PC-9 (cell line): ENCODE measurements around the gene PCED1B. TPM values are rescaled to one million over a fixed set of nuclear protein-coding genes. Genes with fewer than 3 reads are reported as not detected.

Experiments
- BruUV-seq: library from RNA; stranded (reverse); fragments of 400-500 nt; replicated peaks from 2 replicates; lab custom pipeline; 2021; lab: Mats Ljungman, UMichigan
- CTCF ChIA-PET: fragments of 300-600 bp; sonication (Branson Sonifier 250); formaldehyde crosslinking; loops from one replicate; lab custom pipeline; 2022; ENCODE audit warnings: antibody characterized with exemption; lab: Charles Lee
- POLR2A ChIA-PET: fragments of 300-600 bp; sonication (Branson Sonifier 250); formaldehyde crosslinking; loops from one replicate; lab custom pipeline; 2022; ENCODE audit warnings: antibody characterized with exemption; ENCODE audit not compliant: unreplicated experiment; lab: Charles Lee
- DNase-seq, 2 experiments: peaks; one replicate each; pipeline versions ENCODE4 v3.0.0 to v3.0.0-alpha.2; 2015 to 2022; ENCODE audit warnings: mixed read lengths in 1 of 2
- H2AFZ ChIP-seq: fragments of 200-600 bp; sonication (generic); 2 replicates; pipeline ENCODE4 v1.8.1; 2017; ENCODE audit warnings: antibody characterized with exemption
- H3F3A ChIP-seq: fragments of 200-600 bp; sonication (generic); 2 replicates; pipeline ENCODE4 v1.8.1; 2017; ENCODE audit warnings: antibody characterized with exemption, mild to moderate bottlenecking, low read depth; ENCODE audit not compliant: insufficient read depth
- H3K27ac ChIP-seq: fragments of 200-600 bp; sonication (generic); 2 replicates; pipeline ENCODE4 v1.6.1; 2016; ENCODE audit warnings: mixed run types
- H3K27me3 ChIP-seq: fragments of 200-600 bp; sonication (generic); 2 replicates; pipeline ENCODE4 v1.6.1; 2016; ENCODE audit warnings: low read depth, mixed run types; ENCODE audit not compliant: insufficient read depth
- H3K36me3 ChIP-seq: fragments of 200-600 bp; sonication (generic); 2 replicates; pipeline ENCODE4 v1.6.1; 2016; ENCODE audit warnings: low read depth, mixed run types
- H3K4me1 ChIP-seq: fragments of 200-600 bp; sonication (generic); replicated peaks from 2 replicates; pipeline ENCODE4 v1.6.1; 2016; ENCODE audit warnings: mixed run types; ENCODE audit not compliant: insufficient read depth
- H3K4me2 ChIP-seq: fragments of 200-600 bp; sonication (generic); 2 replicates; pipeline ENCODE4 v1.6.1; 2017; ENCODE audit warnings: mixed run types
- H3K4me3 ChIP-seq: fragments of 200-600 bp; sonication (generic); 2 replicates; pipeline ENCODE4 v1.6.1; 2016; ENCODE audit warnings: mixed run types
- H3K79me2 ChIP-seq: fragments of 200-600 bp; sonication (generic); 2 replicates; pipeline ENCODE4 v1.6.1; 2017; ENCODE audit warnings: low read depth, mixed run types
- H3K9me2 ChIP-seq: fragments of 200-600 bp; sonication (generic); 2 replicates; pipeline ENCODE4 v1.8.1; 2017; ENCODE audit warnings: mild to moderate bottlenecking; ENCODE audit not compliant: insufficient read depth
- H3K9me3 ChIP-seq: fragments of 200-600 bp; sonication (generic); 2 replicates; pipeline ENCODE4 v1.8.1; 2016; ENCODE audit warnings: low read depth; ENCODE audit not compliant: insufficient read depth
- H4K20me1 ChIP-seq: fragments of 200-600 bp; sonication (generic); 2 replicates; pipeline ENCODE4 v1.8.1; 2017; ENCODE audit not compliant: insufficient read depth
- CTCF ChIP-seq: fragments of 200-600 bp; sonication (generic); conservative IDR thresholded peaks from 2 replicates; pipeline ENCODE4 v1.6.1; 2017; ENCODE audit warnings: mixed run types, antibody characterized with exemption, mild to moderate bottlenecking, moderate library complexity
- EZH2 ChIP-seq: fragments of 200-600 bp; sonication (generic); IDR thresholded peaks from 2 replicates; pipeline ENCODE4 v1.8.0; 2017; ENCODE audit warnings: antibody characterized with exemption, low read depth
- intact Hi-C: fragments of 100-400 bp; cut with micrococcal nuclease; formaldehyde crosslinking; loops from one replicate; pipeline ENCODE4 v1.10.0; 2022; ENCODE audit not compliant: unreplicated experiment
- total RNA-seq: library from RNA; stranded (reverse); gene quantifications from 2 replicates; pipeline ENCODE4 v1.2.3, GENCODE V29; 2021

The PCED1B gene
- total RNA-seq, 1 experiment from 2014 or later = 11.2 TPM

- no TSS peak for BruUV-seq
- Histone ChIP-seq H4K20me1 (no peaks in the 10 kb centered on the region), H3K36me3 (no peaks in the 10 kb centered on the region), H3K4me3 (no peak overlapping the region), H3F3A (peaks cover 25% of the 10 kb centered on the region), H3K9me2 (no peaks in the 10 kb centered on the region), H3K27ac (peak overlapping the region; percentile 6), H3K4me1 (peaks cover 55% of the 10 kb centered on the region), H3K27me3 (no peaks in the 10 kb centered on the region), H3K9me3 (peaks cover 6% of the 10 kb centered on the region; the same call in 1 of the 2 replicates), H3K4me2 (no peak overlapping the region), H3K79me2 (no peaks in the 10 kb centered on the region), H2AFZ (no peak overlapping the region)
- ChIA-PET POLR2A (interaction anchor here (0.7 kb wide), 1 partner anchor 159 kb away, joined by 3 read pairs; no protein-coding TSS in a partner anchor), CTCF (interaction anchor here (0.7 kb wide), 1 partner anchor 26 kb away, joined by 3 read pairs; no protein-coding TSS in a partner anchor)
- no peak for TF ChIP-seq EZH2
- no peak for TF ChIP-seq CTCF
- no peak for DNase-seq
- intact Hi-C loops = no loop called here
Measured at GRCh38 chr12:47219243-47219642, 139.8 kb downstream of the PCED1B start.

DNA sequence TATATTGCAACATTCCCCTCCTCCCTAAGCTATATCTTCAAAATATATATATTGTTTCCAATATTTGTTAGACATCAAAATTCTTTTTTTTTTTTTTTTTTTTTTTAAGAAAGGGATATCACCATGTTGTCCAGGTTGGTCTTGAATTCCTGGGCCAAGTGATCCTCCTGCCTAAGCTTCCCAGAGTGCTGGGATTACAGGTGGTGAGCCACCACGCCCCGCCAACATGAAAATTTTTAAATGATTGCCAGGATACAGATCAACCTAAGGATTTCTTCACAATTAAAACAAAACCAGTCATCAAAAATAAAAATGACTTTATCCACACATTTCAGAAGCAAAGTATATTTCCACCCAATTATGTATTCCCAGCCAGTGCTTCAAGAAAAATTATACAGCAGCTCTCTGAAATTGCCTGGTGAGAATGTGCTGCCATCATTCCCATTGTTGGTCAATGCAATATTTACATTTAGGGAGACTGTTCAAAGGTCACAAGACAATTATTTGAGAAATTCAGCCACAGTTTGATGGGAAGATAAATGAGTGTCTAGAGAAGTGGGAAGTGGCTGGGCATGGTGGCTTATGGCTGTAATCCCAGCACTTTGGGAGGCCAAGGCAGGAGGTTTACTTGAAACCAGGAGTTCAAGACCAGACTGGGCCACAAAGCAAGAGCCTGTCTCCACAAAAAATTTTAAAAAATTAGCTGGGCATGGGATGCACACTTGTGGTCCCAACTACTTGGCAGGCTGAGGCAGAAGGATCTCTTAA lies 142.0 kb downstream of the PCED1B start:
- ChIA-PET POLR2A (interaction anchor here (0.6 kb wide), 1 partner anchor 49 kb away, joined by 5 read pairs; no protein-coding TSS in a partner anchor), CTCF (no interaction called here)
- Histone ChIP-seq H2AFZ (no peak overlapping the region), H3K27me3 (no peaks in the 10 kb centered on the region), H3K4me2 (peak overlapping the region; percentile 50; the same call in 1 of the 2 replicates), H3K36me3 (no peaks in the 10 kb centered on the region), H4K20me1 (no peaks in the 10 kb centered on the region), H3K4me3 (no peak overlapping the region), H3F3A (peaks cover 25% of the 10 kb centered on the region), H3K9me2 (no peaks in the 10 kb centered on the region), H3K79me2 (no peaks in the 10 kb centered on the region), H3K9me3 (peaks cover 6% of the 10 kb centered on the region; the same call in 1 of the 2 replicates), H3K27ac (peak overlapping the region; percentile 78), H3K4me1 (peaks cover 54% of the 10 kb centered on the region)
- intact Hi-C loops = loop anchor here (1.0 to 5.0 kb wide), 2 partner anchors 34 to 50 kb away; no protein-coding TSS in a partner anchor
- TF ChIP-seq EZH2 = no peak
- no peak for TF ChIP-seq CTCF
- BruUV-seq = no TSS peak
- peak in 1 of 2 experiments; percentile 58 for DNase-seq

GRCh38 chr12:47222520-47223030 lies 143.2 kb downstream of the PCED1B start:
- Histone ChIP-seq H3K9me2 (no peaks in the 10 kb centered on the region), H3K4me1 (peaks cover 44% of the 10 kb centered on the region), H3F3A (peaks cover 25% of the 10 kb centered on the region), H3K4me2 (no peak overlapping the region), H3K4me3 (no peak overlapping the region), H3K27me3 (no peaks in the 10 kb centered on the region), H3K27ac (peak overlapping the region; percentile 11), H3K36me3 (no peaks in the 10 kb centered on the region), H4K20me1 (no peaks in the 10 kb centered on the region), H2AFZ (peak overlapping the region; percentile 67; the same call in 1 of the 2 replicates), H3K79me2 (no peaks in the 10 kb centered on the region), H3K9me3 (peaks cover 6% of the 10 kb centered on the region; the same call in 1 of the 2 replicates)
- CTCF ChIA-PET = no interaction called here
- DNase-seq = no peak
- BruUV-seq = no TSS peak
- POLR2A ChIA-PET = interaction anchor here (0.7 kb wide), 1 partner anchor 90 kb away, joined by 4 read pairs; no protein-coding TSS in a partner anchor
- intact Hi-C loops = loop anchor here (5.0 kb wide), 1 partner anchor 35 kb away; no protein-coding TSS in a partner anchor
- TF ChIP-seq CTCF (no peak), EZH2 (no peak)
